ENCODE results near the gene TSHZ2.

GRCh38 chr20:53411891-53412290 lies 439.7 kb downstream of the TSHZ2 start:
- TF ChIP-seq CTCF (IDR thresholded peaks at IDR 0.05) = no peak
- TF ChIP-seq POLR2A (IDR thresholded peaks at IDR 0.05) = no peak

Data from testis (tissue), 2 donors.